H1 (cell line): ENCODE results near the gene LHCGR. TPM values are rescaled to one million over a fixed set of nuclear protein-coding genes. Genes with fewer than 3 reads are reported as not detected.

Experiments
- CTCF ChIA-PET: fragments of 300-600 bp; sonication (Branson Sonifier 250); formaldehyde crosslinking; loops from one replicate; lab custom pipeline; 2021; ENCODE audit not compliant: partially characterized antibody; lab: Charles Lee
- POLR2A ChIA-PET: fragments of 300-600 bp; sonication (Branson Sonifier 250); formaldehyde crosslinking; loops from one replicate; lab custom pipeline; 2021; ENCODE audit warnings: inconsistent platforms; ENCODE audit not compliant: partially characterized antibody; lab: Charles Lee
- DNase-seq, 2 experiments: peaks; one replicate each; pipeline versions ENCODE4 v3.0.0 to v3.0.0-alpha.2; 2010 to 2022; ENCODE audit warnings: low spot score in 2 of 2, low read depth in 1 of 2, mixed read lengths in 1 of 2
- FAIRE-seq: peaks from 2 replicates; lab custom pipeline; 2011; peaks lifted over from hg19 to GRCh38; lab: Jason Lieb, UNC
- H2AFZ ChIP-seq: 2 replicates; pipeline ENCODE4 v1.8.1; 2012; ENCODE audit warnings: low read length, inconsistent platforms
- H2AK5ac ChIP-seq: 2 replicates; pipeline ENCODE4 v1.6.1; 2013; ENCODE audit warnings: low read depth, low read length
- H2BK120ac ChIP-seq: replicated peaks from 2 replicates; pipeline ENCODE3; 2013; ENCODE audit warnings: low read depth, low read length, inconsistent platforms
- H2BK12ac ChIP-seq: 2 replicates; pipeline ENCODE4 v1.6.1; 2013; ENCODE audit warnings: low read depth, low read length
- H2BK15ac ChIP-seq: 2 replicates; pipeline ENCODE4 v1.6.1; 2013; ENCODE audit warnings: low read length
- H2BK20ac ChIP-seq: 2 replicates; pipeline ENCODE4 v1.6.1; 2013; ENCODE audit warnings: low read length
- H2BK5ac ChIP-seq: 2 replicates; pipeline ENCODE4 v1.6.1; 2013; ENCODE audit warnings: low read depth, low read length
- H3K14ac ChIP-seq: 2 replicates; pipeline ENCODE4 v1.6.1; 2013; ENCODE audit warnings: inconsistent platforms; ENCODE audit not compliant: insufficient read length
- H3K18ac ChIP-seq: 2 replicates; pipeline ENCODE4 v1.6.1; 2013; ENCODE audit warnings: low read length; ENCODE audit errors: extremely low read depth
- H3K23ac ChIP-seq: 2 replicates; pipeline ENCODE4 v1.6.1; 2013; ENCODE audit warnings: inconsistent platforms; ENCODE audit not compliant: insufficient read length
- H3K23me2 ChIP-seq: 2 replicates; pipeline ENCODE4 v1.6.1; 2013; ENCODE audit warnings: low read depth, low read length
- H3K27ac ChIP-seq: 2 replicates; pipeline ENCODE4 v1.6.1; 2011; ENCODE audit warnings: low read depth, low read length, inconsistent platforms
- H3K27me3 ChIP-seq, 4 experiments: replicated peaks in 1 of 4; 1 replicate in 1 of 4; 2 replicates in 3 of 4; pipeline versions ENCODE4 v1.6.1 to v1.8.1; 2011 to 2013; ENCODE audit warnings: low read length in 3 of 4, mild to moderate bottlenecking in 3 of 4, inconsistent platforms in 2 of 4, mixed read lengths in 2 of 4, moderate library complexity in 1 of 4; ENCODE audit not compliant: control insufficient read depth in 3 of 4, insufficient read depth in 3 of 4; ENCODE audit errors: extremely low read depth in 1 of 4
- H3K36me3 ChIP-seq, 4 experiments: 2 replicates each; pipeline versions ENCODE4 v1.6.1 to v1.8.1; 2011 to 2013; ENCODE audit warnings: mild to moderate bottlenecking in 4 of 4, low read length in 3 of 4, moderate library complexity in 2 of 4, control low read depth in 1 of 4, inconsistent platforms in 1 of 4; ENCODE audit not compliant: insufficient read depth in 4 of 4, control insufficient read depth in 2 of 4
- H3K4ac ChIP-seq: replicated peaks from 2 replicates; pipeline ENCODE3; 2013; ENCODE audit warnings: low read length, low read depth, mixed read lengths, inconsistent platforms; ENCODE audit not compliant: insufficient read length
- H3K4me1 ChIP-seq, 4 experiments: replicated peaks in 1 of 4; 1 replicate in 1 of 4; 2 replicates in 3 of 4; pipeline versions ENCODE4 v1.6.1 to v1.8.1; 2011 to 2013; ENCODE audit warnings: low read length in 3 of 4, inconsistent platforms in 2 of 4, mixed read lengths in 1 of 4; ENCODE audit not compliant: insufficient read depth in 4 of 4, control insufficient read depth in 3 of 4
- H3K4me2 ChIP-seq, 2 experiments: 2 replicates each; pipeline versions ENCODE4 v1.6.1 to v1.8.1; 2011 to 2013; ENCODE audit warnings: low read depth in 2 of 2, low read length in 2 of 2, control low read depth in 1 of 2, inconsistent platforms in 1 of 2, mild to moderate bottlenecking in 1 of 2; ENCODE audit not compliant: insufficient read depth in 1 of 2
- H3K4me3 ChIP-seq, 4 experiments: fragments of 200-600, 300-600 bp in 1 of 4; sonication (generic), shearing (Covaris generic), sonication (Bioruptor Twin) in 1 of 4; 2 replicates each; pipeline versions ENCODE4 v1.5.1 to v1.8.1; 2011 to 2016; ENCODE audit warnings: low read length in 4 of 4, low read depth in 3 of 4, control low read depth in 2 of 4, inconsistent platforms in 2 of 4, mild to moderate bottlenecking in 2 of 4, mixed read lengths in 1 of 4, moderate library complexity in 1 of 4; ENCODE audit not compliant: insufficient read depth in 2 of 4; ENCODE audit errors: extremely low read depth in 1 of 4
- H3K56ac ChIP-seq: replicated peaks from 2 replicates; pipeline ENCODE3; 2013; ENCODE audit warnings: low read depth, mild to moderate bottlenecking, mixed read lengths, low read length, inconsistent platforms; ENCODE audit not compliant: insufficient read length
- H3K79me1 ChIP-seq: 2 replicates; pipeline ENCODE4 v1.6.1; 2013; ENCODE audit warnings: low read depth, low read length, control low read depth
- H3K79me2 ChIP-seq, 2 experiments: 2 replicates each; pipeline versions ENCODE4 v1.6.1 to v1.8.1; 2012 to 2013; ENCODE audit warnings: low read length in 2 of 2, mild to moderate bottlenecking in 2 of 2, inconsistent platforms in 1 of 2; ENCODE audit not compliant: insufficient read depth in 2 of 2, control insufficient read depth in 1 of 2
- H3K9ac ChIP-seq, 4 experiments: replicated peaks in 1 of 4; 1 replicate in 1 of 4; 2 replicates in 3 of 4; pipeline versions ENCODE4 v1.6.1 to v1.8.1; 2011 to 2013; ENCODE audit warnings: low read depth in 3 of 4, low read length in 3 of 4, control low read depth in 2 of 4, mild to moderate bottlenecking in 2 of 4, moderate library complexity in 2 of 4, inconsistent platforms in 1 of 4; ENCODE audit errors: extremely low read depth in 1 of 4
- H3K9me3 ChIP-seq, 2 experiments: 2 replicates each; pipeline versions ENCODE4 v1.6.1 to v1.8.1; 2012 to 2013; ENCODE audit warnings: mild to moderate bottlenecking in 2 of 2, moderate library complexity in 2 of 2, control low read depth in 1 of 2, inconsistent platforms in 1 of 2, low read depth in 1 of 2, low read length in 1 of 2, mixed read lengths in 1 of 2; ENCODE audit not compliant: insufficient read depth in 2 of 2
- H4K20me1 ChIP-seq, 2 experiments: replicated peaks in 1 of 2; 2 replicates each; pipeline versions ENCODE3 to v1.8.1; 2011 to 2013; ENCODE audit warnings: inconsistent platforms in 2 of 2, low read length in 2 of 2, mild to moderate bottlenecking in 1 of 2; ENCODE audit not compliant: insufficient read depth in 2 of 2, control insufficient read depth in 1 of 2
- H4K5ac ChIP-seq: 2 replicates; pipeline ENCODE4 v1.6.1; 2013; ENCODE audit warnings: low read length, low read depth, mixed read lengths, inconsistent platforms; ENCODE audit not compliant: insufficient read length
- H4K8ac ChIP-seq: 2 replicates; pipeline ENCODE4 v1.8.0; 2013; ENCODE audit warnings: mild to moderate bottlenecking, moderate library complexity, low read length, inconsistent platforms; ENCODE audit not compliant: insufficient read depth; ENCODE audit errors: extremely low read depth
- H4K91ac ChIP-seq: replicated peaks from 2 replicates; pipeline ENCODE3; 2013; ENCODE audit warnings: low read length, mixed read lengths, inconsistent platforms; ENCODE audit not compliant: insufficient read length
- TAF7 ChIP-seq: optimal IDR thresholded peaks from 2 replicates; pipeline ENCODE3; 2011; ENCODE audit warnings: low read depth, mild to moderate bottlenecking, inconsistent platforms, low read length, moderate library complexity, borderline replicate concordance
- WGBS, 2 experiments: shearing (Covaris generic) in 1 of 2; methylation state at CpG; one replicate each; pipeline versions ENCODE4 v1.1.6 to v1.1.7; 2013 to 2015; ENCODE audit warnings: low lambda C conversion rate in 2 of 2, mixed read lengths in 2 of 2, inconsistent platforms in 1 of 2, low coverage in 1 of 2, missing lambda C conversion rate in 1 of 2; ENCODE audit not compliant: insufficient replicate concordance in 2 of 2, insufficient coverage in 1 of 2, insufficient read length in 1 of 2; ENCODE audit errors: extremely low coverage in 1 of 2, missing lambda C conversion rate in 1 of 2; 5-methylcytosine and 5-hydroxymethylcytosine counted together
- polyA plus RNA-seq, 7 experiments: library from polyadenylated mRNA; depleted of rRNA in 3 of 7; stranded (reverse) in 5 of 7; unstranded in 2 of 7; fragments of >200 nt in 5 of 7; fragments of 200-250 nt in 2 of 7; gene quantifications; 1 replicate in 5 of 7; 2 replicates in 1 of 7; 4 replicates in 1 of 7; pipeline versions ENCODE4 v1.2.1 to v1.2.3, GENCODE V29; 2011 to 2013; ENCODE audit warnings: missing spikeins in 2 of 7, mixed read lengths in 2 of 7
- total RNA-seq: library from RNA; stranded (reverse); fragmentation: NEBNext Ultra II Directional; extraction: Animal tissue kit (Norgen Biotek cat#: 25700); gene quantifications from 2 replicates; pipeline ENCODE4 v1.2.1, GENCODE V29; 2021

LHCGR gene
- total and polyA plus RNA-seq, 2 of the 8 experiments (the other 6 are each of a cell fraction or from before 2014, with no cell fraction given), result 0.30 to 0.73 TPM

DNA sequence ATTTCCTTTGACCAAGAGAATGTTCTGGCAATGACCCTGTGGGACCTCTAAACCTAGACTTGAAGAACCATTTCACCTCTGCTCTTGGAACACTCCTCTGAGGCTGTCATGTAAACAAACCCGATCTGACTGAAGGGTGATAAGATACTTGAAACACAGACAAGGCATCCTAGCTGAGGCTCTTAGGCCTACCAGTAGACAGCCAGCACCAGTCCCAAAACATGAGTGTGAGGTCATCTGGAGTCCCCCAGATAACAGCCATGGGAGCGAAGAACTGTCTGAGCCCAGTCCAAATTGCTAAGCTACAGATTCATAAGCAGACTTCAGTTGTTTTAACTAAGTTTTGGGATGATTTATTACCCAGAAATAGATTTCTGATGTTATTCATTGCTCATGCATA lies 39.5 kb upstream of the LHCGR start:
- peaks cover 0 to 11% (median 6%) of the 10 kb centered on the region in 4 experiments; a peak in 3 of 7 replicates for H3K4me1 ChIP-seq
- no peak overlapping the region for H4K5ac ChIP-seq
- no peak overlapping the region for H3K4ac ChIP-seq
- no peaks in the 10 kb centered on the region for H4K20me1 ChIP-seq
- no peak overlapping the region for H3K18ac ChIP-seq
- no peak overlapping the region for H2BK15ac ChIP-seq
- no peak overlapping the region for H2BK20ac ChIP-seq
- no peak for DNase-seq
- H3K27me3 ChIP-seq, result no peaks in the 10 kb centered on the region
- H2BK5ac ChIP-seq, result no peak overlapping the region
- no peak for TF ChIP-seq TAF7
- no peak overlapping the region for H3K56ac ChIP-seq
- H3K36me3 ChIP-seq, result no peaks in the 10 kb centered on the region
- H3K9ac ChIP-seq, result no peak overlapping the region
- H2BK12ac ChIP-seq, result no peak overlapping the region
- H3K14ac ChIP-seq, result no peak overlapping the region
- H3K23ac ChIP-seq, result no peak overlapping the region
- no peaks in the 10 kb centered on the region for H3K79me1 ChIP-seq
- H3K23me2 ChIP-seq, result no peaks in the 10 kb centered on the region; the same call in 1 of the 2 replicates
- H3K79me2 ChIP-seq, result no peaks in the 10 kb centered on the region
- no peak overlapping the region for H2AFZ ChIP-seq
- H4K8ac ChIP-seq, result no peak overlapping the region
- H2BK120ac ChIP-seq, result no peak overlapping the region
- no peaks in the 10 kb centered on the region for H3K9me3 ChIP-seq
- no peak overlapping the region for H3K4me2 ChIP-seq
- no peak for FAIRE-seq
- ChIA-PET CTCF (interaction anchor here (1.3 kb wide), 1 partner anchor 14 kb away, joined by 3 read pairs; no protein-coding TSS in a partner anchor), POLR2A (no interaction called here)
- 94% methylated on average over 2 of the region's 2 CpGs; no CpG with 5 or more reads in 1 of the 2 experiments for WGBS, 2 experiments
- H3K4me3 ChIP-seq, result no peak overlapping the region
- no peak overlapping the region for H3K27ac ChIP-seq
- H2AK5ac ChIP-seq, result no peak overlapping the region
- no peak overlapping the region for H4K91ac ChIP-seq
